Heart right ventricle (tissue), 16 donors: ENCODE results near the gene PDE7B. TPM values are rescaled to one million over a fixed set of nuclear protein-coding genes. Genes with fewer than 3 reads are reported as not detected.

Source experiments
- ATAC-seq, 8 donors: fragments of 200-7000 bp; cut with Tn5 transposase; one replicate each; pipeline ENCODE4 v1.9.1; 2020; ENCODE audit warnings: mild to moderate bottlenecking in 8 of 8, moderate library complexity in 8 of 8, moderate number of reproducible peaks in 1 of 8
- DNase-seq, 2 donors: peaks; one replicate each; pipeline ENCODE4 v3.0.0-alpha.2; 2020
- H3K27ac ChIP-seq, 10 donors: fragments of 200-600 bp; sonication (generic) in 2 of 10; one replicate each; pipeline versions ENCODE4 v1.5.0 to v1.8.0; 2020 to 2022; ENCODE audit warnings: mild to moderate bottlenecking in 3 of 10
- H3K27me3 ChIP-seq, 7 donors: fragments of 200-600 bp; one replicate each; pipeline ENCODE4 v1.8.0; 2021 to 2022; ENCODE audit warnings: mild to moderate bottlenecking in 2 of 7
- H3K36me3 ChIP-seq, 9 donors: fragments of 200-600 bp; sonication (generic) in 1 of 9; one replicate each; pipeline versions ENCODE4 v1.5.0 to v1.8.0; 2020 to 2022; ENCODE audit warnings: mild to moderate bottlenecking in 2 of 9
- H3K4me1 ChIP-seq, 9 donors: fragments of 200-600 bp; sonication (generic) in 1 of 9; one replicate each; pipeline versions ENCODE4 v1.5.0 to v1.8.0; 2020 to 2022; ENCODE audit warnings: mild to moderate bottlenecking in 4 of 9
- H3K4me3 ChIP-seq, 10 donors: fragments of 200-600 bp; sonication (generic) in 2 of 10; one replicate each; pipeline versions ENCODE4 v1.5.0 to v1.8.0; 2020 to 2022; ENCODE audit warnings: mild to moderate bottlenecking in 7 of 10, moderate library complexity in 2 of 10
- H3K9me3 ChIP-seq, 11 donors: fragments of 200-600 bp in 10 of 11; sonication (generic) in 2 of 11; one replicate each; pipeline versions ENCODE4 v1.5.0 to v1.8.0; 2013 to 2022; ENCODE audit warnings: mild to moderate bottlenecking in 2 of 11, control low read depth in 1 of 11, moderate library complexity in 1 of 11
- WGBS, 2 donors: extraction: QIAGEN DNeasy Blood & Tissue Kit; methylation state at CpG; one replicate each; pipeline ENCODE4 v1.1.7; 2013; ENCODE audit warnings: inconsistent platforms in 1 of 2; 5-methylcytosine and 5-hydroxymethylcytosine counted together
- intact Hi-C, 10 donors: fragments of 100-400 bp; cut with DNase I; formaldehyde crosslinking; loops; one replicate each; pipeline versions ENCODE4 v1.11.1 to v1.14.2; 2022
- polyA plus RNA-seq, 2 donors: library from polyadenylated mRNA; stranded (reverse); fragments of 200-250 nt; gene quantifications; one replicate each; pipeline ENCODE4 v1.2.3, GENCODE V29; 2013
- total RNA-seq, 10 donors: library from RNA; stranded (reverse); fragmentation: NEBNext Ultra II Directional in 3 of 10; extraction: Animal tissue kit (Norgen Biotek cat#: 25700) in 3 of 10; gene quantifications; one replicate each; pipeline versions ENCODE4 v1.2.1 to v1.2.4, GENCODE V29; 2021 to 2023
- TF ChIP-seq, protein P1 (sequence below), 9 donors: fragments of 200-600 bp; sonication (generic) in 2 of 9; IDR thresholded peaks; one replicate each; pipeline versions ENCODE4 v1.5.0 to v1.8.0; 2021 to 2022; ENCODE audit warnings: antibody characterized with exemption in 9 of 9, mild to moderate bottlenecking in 5 of 9, moderate library complexity in 1 of 9
- donor health status: Arrhythmogenic right ventricular cardiomyopathy.
- donor health status: ischemic (EF 13 %, LVEDD 7.1; RV severe dilation, severe dysfunction).
- donor health status: healthy with polysubstance abuse.
- donor health status: DM: no; HTN: yes; CAD: no.
- donor health status: DM: no; HTN: no; CAD: no.
- donor health status: ischemic (EF 25% LVEDD 6.9; RV normal size, moderate dysfunction).
- donor health status: ischemic (EF 25% LVEDD 5.7; RV mildly dilated, moderate dysfunction).
- donor health status: healthy.
- donor health status: DM: yes; HTN: yes; CAD: no.
- donor health status: Ischemic cardiomyopathy.
- donor health status: ischemic (EF 35%, LVEDD 5.7; RV mildly dilated, moderate dysfunction).
- donor health status: nonischemic (EF 11% LVEDD 7.7; RV severe dilation, severe dysfunction).
- donor health status: DM: yes; HTN: yes; CAD: no.
- donor health status: PGD.
- donor health status: ischemic (EF 29% LVEDD 5.4; RV normal size, mild dysfunction).
- donor health status: nonischemic (EF 23%, LVEDD 6.1; RV moderate dilation, normal function).

The PDE7B gene
- total and polyA plus RNA-seq, 12 donors, result 3.7 to 19.6 (median 10.8) TPM

DNA sequence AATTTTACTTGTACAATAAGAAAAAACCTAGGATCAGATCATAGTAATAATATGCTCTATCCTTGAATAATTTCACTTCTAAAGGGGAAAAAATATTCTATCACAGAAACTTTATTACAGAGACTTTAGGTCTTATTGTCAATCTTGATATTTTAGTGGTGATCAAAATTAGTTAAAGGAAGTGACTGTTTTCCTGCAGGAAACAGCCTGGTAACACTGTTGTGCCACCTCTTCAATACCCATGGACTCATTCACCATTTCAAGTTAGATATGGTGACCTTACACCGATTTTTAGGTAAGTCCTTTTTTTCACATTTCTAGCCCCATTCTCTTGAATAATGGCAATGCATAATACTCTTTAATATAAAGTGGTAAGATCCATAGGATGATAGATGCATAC lies 299.5 kb downstream of the PDE7B start:
- Histone ChIP-seq H3K9me3 (no peaks in the 10 kb centered on the region), H3K27me3 (no peaks in the 10 kb centered on the region), H3K36me3 (peaks cover 0 to 82% (median 8%) of the 10 kb centered on the region in 9 donors), H3K4me1 (peaks cover 6 to 57% (median 24%) of the 10 kb centered on the region in 9 donors), H3K27ac (no peak overlapping the region), H3K4me3 (no peak overlapping the region)
- intact Hi-C loops, result loop anchor here in 2 of 10 donors (10.0 kb wide), 1 partner anchor 116 kb away; no protein-coding TSS in a partner anchor
- no peak for ATAC-seq
- no peak for DNase-seq
- WGBS, 2 donors, result 82 to 91% methylated on average over 1 of the region's 1 CpG
- TF ChIP-seq, protein P1, sequence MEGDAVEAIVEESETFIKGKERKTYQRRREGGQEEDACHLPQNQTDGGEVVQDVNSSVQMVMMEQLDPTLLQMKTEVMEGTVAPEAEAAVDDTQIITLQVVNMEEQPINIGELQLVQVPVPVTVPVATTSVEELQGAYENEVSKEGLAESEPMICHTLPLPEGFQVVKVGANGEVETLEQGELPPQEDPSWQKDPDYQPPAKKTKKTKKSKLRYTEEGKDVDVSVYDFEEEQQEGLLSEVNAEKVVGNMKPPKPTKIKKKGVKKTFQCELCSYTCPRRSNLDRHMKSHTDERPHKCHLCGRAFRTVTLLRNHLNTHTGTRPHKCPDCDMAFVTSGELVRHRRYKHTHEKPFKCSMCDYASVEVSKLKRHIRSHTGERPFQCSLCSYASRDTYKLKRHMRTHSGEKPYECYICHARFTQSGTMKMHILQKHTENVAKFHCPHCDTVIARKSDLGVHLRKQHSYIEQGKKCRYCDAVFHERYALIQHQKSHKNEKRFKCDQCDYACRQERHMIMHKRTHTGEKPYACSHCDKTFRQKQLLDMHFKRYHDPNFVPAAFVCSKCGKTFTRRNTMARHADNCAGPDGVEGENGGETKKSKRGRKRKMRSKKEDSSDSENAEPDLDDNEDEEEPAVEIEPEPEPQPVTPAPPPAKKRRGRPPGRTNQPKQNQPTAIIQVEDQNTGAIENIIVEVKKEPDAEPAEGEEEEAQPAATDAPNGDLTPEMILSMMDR (IDR thresholded peaks at IDR 0.05), result no peak

DNA sequence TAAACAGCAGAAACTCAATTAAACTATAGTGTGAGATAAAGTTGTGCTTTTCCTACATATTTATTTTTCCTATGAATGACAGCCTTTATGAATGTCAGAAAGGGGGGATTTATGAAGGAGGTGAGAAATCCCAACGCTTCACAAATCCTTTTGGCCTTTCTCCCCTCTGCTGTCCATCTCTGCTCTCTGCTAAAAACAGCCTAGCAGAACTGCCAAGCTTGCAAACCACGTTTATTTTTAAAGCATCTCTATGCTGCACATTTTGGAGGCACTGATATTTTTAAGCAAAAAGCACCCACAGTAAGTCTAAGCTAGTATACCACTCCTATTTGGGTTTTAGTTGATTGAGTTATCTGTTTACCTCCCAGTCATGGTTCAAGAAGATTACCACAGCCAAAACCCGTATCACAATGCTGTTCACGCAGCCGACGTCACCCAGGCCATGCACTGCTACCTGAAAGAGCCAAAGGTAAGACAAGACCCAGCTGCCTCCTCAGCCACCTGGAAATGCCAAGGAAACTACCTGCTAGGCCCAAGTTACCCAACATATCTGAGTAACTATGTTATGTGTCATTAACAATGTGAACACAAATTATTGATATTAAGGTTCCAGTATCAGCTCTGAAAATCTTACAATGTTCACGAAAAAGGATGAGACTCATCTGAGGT lies 302.3 kb downstream of the PDE7B start:
- H3K27ac ChIP-seq, result peak overlapping the region in 5 of 10 donors; percentile 3 to 34 (median 20)
- H3K9me3 ChIP-seq, result no peaks in the 10 kb centered on the region
- TF ChIP-seq, protein P1 (IDR thresholded peaks at IDR 0.05), result peak in 1 of 9 donors; percentile 9
- H3K27me3 ChIP-seq, result no peaks in the 10 kb centered on the region
- intact Hi-C loops, result loop anchor here in 2 of 10 donors (10.0 kb wide), 1 partner anchor 119 kb away; no protein-coding TSS in a partner anchor
- H3K4me3 ChIP-seq, result no peak overlapping the region
- peak in 2 of 8 donors; percentile 38 to 56 for ATAC-seq
- 62 to 75% methylated on average over 7 of the region's 7 CpGs for WGBS, 2 donors
- peak in 1 of 2 donors; percentile 7 for DNase-seq
- peaks cover 0 to 89% (median 12%) of the 10 kb centered on the region in 9 donors for H3K36me3 ChIP-seq
- H3K4me1 ChIP-seq, result peaks cover 3 to 41% (median 23%) of the 10 kb centered on the region in 9 donors

DNA sequence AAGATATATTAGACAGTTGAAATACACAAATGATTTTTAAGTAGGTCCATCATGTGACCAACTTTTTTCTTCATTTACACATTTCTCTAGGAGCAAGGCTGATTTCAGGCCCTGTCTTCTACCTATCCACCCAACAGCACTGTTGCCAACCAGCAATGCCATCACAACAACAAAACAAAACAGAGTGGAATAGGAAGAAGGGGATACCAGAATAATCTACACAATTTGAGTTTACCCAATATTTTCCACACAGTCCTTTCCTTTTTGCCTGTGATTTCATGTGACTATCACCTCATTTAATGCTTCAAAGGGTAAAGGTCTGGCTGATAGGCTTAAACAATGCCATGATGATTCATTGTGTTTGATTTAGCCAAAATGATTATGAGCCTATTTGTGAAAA lies 303.7 kb downstream of the PDE7B start:
- H3K4me1 ChIP-seq, result peaks cover 3 to 40% (median 23%) of the 10 kb centered on the region in 9 donors
- H3K4me3 ChIP-seq, result no peak overlapping the region
- H3K27ac ChIP-seq, result no peak overlapping the region
- H3K27me3 ChIP-seq, result no peaks in the 10 kb centered on the region
- TF ChIP-seq, protein P1 (IDR thresholded peaks at IDR 0.05), result no peak
- intact Hi-C loops, result loop anchor here in 3 of 10 donors (5.0 to 10.0 kb wide), 2 partner anchors 118 to 120 kb away; no protein-coding TSS in a partner anchor
- ATAC-seq, result no peak
- H3K9me3 ChIP-seq, result no peaks in the 10 kb centered on the region
- peaks cover 0 to 89% (median 12%) of the 10 kb centered on the region in 9 donors for H3K36me3 ChIP-seq
- no peak for DNase-seq

DNA sequence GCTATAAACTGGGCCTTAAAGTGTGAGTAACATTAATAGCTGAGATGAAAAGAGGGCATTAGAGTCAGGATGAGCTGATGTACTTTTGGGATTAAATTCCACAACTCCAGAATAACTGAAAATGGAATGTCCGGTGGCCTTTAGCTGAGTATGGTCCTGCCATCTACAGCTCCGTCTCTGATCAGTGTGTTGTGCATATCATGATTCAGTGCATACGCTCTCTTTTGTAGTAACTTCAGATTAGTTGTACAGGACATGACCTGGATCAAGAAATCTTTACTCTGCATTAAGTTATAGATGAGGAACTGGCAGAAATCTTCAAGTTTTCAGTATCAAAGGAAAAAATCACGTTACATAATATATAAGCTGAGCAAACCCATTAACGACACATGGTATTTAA lies 306.2 kb downstream of the PDE7B start:
- Histone ChIP-seq H3K36me3 (peaks cover 0 to 86% (median 4%) of the 10 kb centered on the region in 9 donors), H3K9me3 (peaks cover 0 to 9% (median 0%) of the 10 kb centered on the region in 11 donors), H3K4me1 (peaks cover 3 to 50% (median 22%) of the 10 kb centered on the region in 9 donors), H3K27me3 (no peaks in the 10 kb centered on the region), H3K4me3 (no peak overlapping the region), H3K27ac (peak overlapping the region in 7 of 10 donors; percentile 1 to 60 (median 38))
- intact Hi-C loops, result loop anchor here in 3 of 10 donors (5.0 to 10.0 kb wide), 2 partner anchors 120 to 123 kb away; no protein-coding TSS in a partner anchor
- ATAC-seq, result no peak
- TF ChIP-seq, protein P1 (IDR thresholded peaks at IDR 0.05), result no peak
- WGBS, 2 donors, result 97% methylated on average over 5 of the region's 5 CpGs
- no peak for DNase-seq
